Sigmoid colon (tissue), 7 donors: ENCODE results near the gene COX14. TPM values are rescaled to one million over a fixed set of nuclear protein-coding genes. Genes with fewer than 3 reads are reported as not detected.
A peak's percentile ranks its signal among the peaks of the same experiment; 100 is the strongest.

Experiments
- DNase-seq: peaks from one replicate; pipeline ENCODE4 v3.0.0-alpha.2; 2019
- H3K27ac ChIP-seq, 4 donors: fragments of 200-600 bp; sonication (generic); one replicate each; pipeline ENCODE4 v1.5.1; 2016 to 2019; ENCODE audit warnings: mild to moderate bottlenecking in 1 of 4
- H3K27me3 ChIP-seq, 3 donors: fragments of 200-600 bp; sonication (generic); one replicate each; pipeline ENCODE4 v1.5.1; 2019; ENCODE audit warnings: mild to moderate bottlenecking in 1 of 3
- H3K36me3 ChIP-seq, 4 donors: fragments of 200-600 bp; sonication (generic); one replicate each; pipeline ENCODE4 v1.5.1; 2016 to 2019
- H3K4me1 ChIP-seq, 4 donors: fragments of 200-600 bp; sonication (generic); one replicate each; pipeline ENCODE4 v1.5.1; 2017 to 2019
- H3K4me3 ChIP-seq, 4 donors: fragments of 200-600 bp; sonication (generic); one replicate each; pipeline ENCODE4 v1.5.1; 2017 to 2019; ENCODE audit warnings: mild to moderate bottlenecking in 2 of 4, moderate library complexity in 1 of 4
- H3K9me3 ChIP-seq, 4 donors: fragments of 200-600 bp in 3 of 4; sonication (generic) in 3 of 4; one replicate each; pipeline versions ENCODE4 v1.5.1 to v1.6.1; 2013 to 2019
- EP300 ChIP-seq, 4 donors: sonication (generic); formaldehyde crosslinking; IDR thresholded peaks; one replicate each; pipeline ENCODE4 v1.6.1; 2017; ENCODE audit warnings: antibody characterized with exemption in 4 of 4
- POLR2A ChIP-seq, 2 donors: fragments of 450-650 bp; IDR thresholded peaks; one replicate each; pipeline ENCODE4 v1.6.1; 2016; ENCODE audit warnings: antibody characterized with exemption in 2 of 2, mild to moderate bottlenecking in 2 of 2, moderate library complexity in 2 of 2
- POLR2AphosphoS5 ChIP-seq, 4 donors: sonication (generic); formaldehyde crosslinking; IDR thresholded peaks; one replicate each; pipeline ENCODE4 v1.6.1; 2017; ENCODE audit warnings: antibody characterized with exemption in 4 of 4
- WGBS, 2 donors: extraction: QIAGEN DNeasy Blood & Tissue Kit; methylation state at CpG; one replicate each; pipeline ENCODE4 v1.1.7; 2013; 5-methylcytosine and 5-hydroxymethylcytosine counted together
- intact Hi-C: fragments of 100-400 bp; cut with DNase I; formaldehyde crosslinking; loops from one replicate; pipeline ENCODE4 v1.15.1; 2023
- polyA plus RNA-seq, 3 donors: library from polyadenylated mRNA; stranded (reverse); fragments of 200-250 nt; gene quantifications; one replicate each; pipeline ENCODE4 v1.2.3, GENCODE V29; 2013
- total RNA-seq, 4 donors: library from RNA; depleted of rRNA; stranded (reverse); fragments of >200 nt; gene quantifications; one replicate each; pipeline ENCODE4 v1.1.0, GENCODE V29; 2016
- TF ChIP-seq, protein P1 (sequence below), 4 experiments: fragments of 450-650 bp in 3 of 4; fragments of 200-600 bp in 1 of 4; IDR thresholded peaks; one replicate each; pipeline ENCODE4 v1.5.1; 2016 to 2019; ENCODE audit warnings: antibody characterized with exemption in 4 of 4, mild to moderate bottlenecking in 3 of 4, moderate library complexity in 2 of 4
- donor health status: healthy with polysubstance abuse.
- donor health status: Bipolar disorder and iron deficiency.
- donor health status: healthy.

Gene COX14
- total and polyA plus RNA-seq, 7 donors: 87.8 to 266 (median 124) TPM

- H3K27me3 ChIP-seq: no peaks in the 10 kb centered on the region
- TF ChIP-seq EP300 (IDR thresholded peaks at IDR 0.05) (no peak), POLR2AphosphoS5 (IDR thresholded peaks at IDR 0.05) (no peak), POLR2A (IDR thresholded peaks at IDR 0.05) (no peak)
- TF ChIP-seq, protein P1, sequence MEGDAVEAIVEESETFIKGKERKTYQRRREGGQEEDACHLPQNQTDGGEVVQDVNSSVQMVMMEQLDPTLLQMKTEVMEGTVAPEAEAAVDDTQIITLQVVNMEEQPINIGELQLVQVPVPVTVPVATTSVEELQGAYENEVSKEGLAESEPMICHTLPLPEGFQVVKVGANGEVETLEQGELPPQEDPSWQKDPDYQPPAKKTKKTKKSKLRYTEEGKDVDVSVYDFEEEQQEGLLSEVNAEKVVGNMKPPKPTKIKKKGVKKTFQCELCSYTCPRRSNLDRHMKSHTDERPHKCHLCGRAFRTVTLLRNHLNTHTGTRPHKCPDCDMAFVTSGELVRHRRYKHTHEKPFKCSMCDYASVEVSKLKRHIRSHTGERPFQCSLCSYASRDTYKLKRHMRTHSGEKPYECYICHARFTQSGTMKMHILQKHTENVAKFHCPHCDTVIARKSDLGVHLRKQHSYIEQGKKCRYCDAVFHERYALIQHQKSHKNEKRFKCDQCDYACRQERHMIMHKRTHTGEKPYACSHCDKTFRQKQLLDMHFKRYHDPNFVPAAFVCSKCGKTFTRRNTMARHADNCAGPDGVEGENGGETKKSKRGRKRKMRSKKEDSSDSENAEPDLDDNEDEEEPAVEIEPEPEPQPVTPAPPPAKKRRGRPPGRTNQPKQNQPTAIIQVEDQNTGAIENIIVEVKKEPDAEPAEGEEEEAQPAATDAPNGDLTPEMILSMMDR (IDR thresholded peaks at IDR 0.05): no peak
- DNase-seq: peak; percentile 82
- no peak within 1 kb of the TSS for H3K4me3 ChIP-seq
- H3K9me3 ChIP-seq: no peaks in the 10 kb centered on the region
- 12 to 45% methylated on average over 13 of the region's 13 CpGs for WGBS, 2 donors
- peaks cover 0 to 17% (median 12%) of the 10 kb centered on the region in 4 donors for H3K4me1 ChIP-seq
- intact Hi-C loops: no loop called here
- H3K27ac ChIP-seq: peak within 1 kb of the TSS in 2 of 4 donors; percentile 21 to 34
- peaks cover 6 to 17% (median 11%) of the 10 kb centered on the region in 4 donors for H3K36me3 ChIP-seq
Measured at GRCh38 chr12:50103767-50104321, 8.2 kb upstream of the COX14 start, which contains the start of gene GPD1. TSS of gene GPD1 (plus strand) at chr12:50104008. CDS start at chr12:50104051, 43 bp downstream.

GRCh38 chr12:50104417-50105366 lies 7.3 kb upstream of the COX14 start:
- H3K27ac ChIP-seq: no peak overlapping the region
- H3K9me3 ChIP-seq: no peaks in the 10 kb centered on the region
- H3K4me3 ChIP-seq: no peak overlapping the region
- 61 to 80% methylated on average over 14 of the region's 14 CpGs for WGBS, 2 donors
- peak; percentile 87 for DNase-seq
- peaks cover 0 to 9% (median 3%) of the 10 kb centered on the region in 4 donors for H3K36me3 ChIP-seq
- H3K4me1 ChIP-seq: peaks cover 0 to 18% (median 13%) of the 10 kb centered on the region in 4 donors
- intact Hi-C loops: no loop called here
- no peaks in the 10 kb centered on the region for H3K27me3 ChIP-seq
- TF ChIP-seq POLR2A (IDR thresholded peaks at IDR 0.05) (no peak), POLR2AphosphoS5 (IDR thresholded peaks at IDR 0.05) (no peak), EP300 (IDR thresholded peaks at IDR 0.05) (no peak)
- TF ChIP-seq, protein P1 (IDR thresholded peaks at IDR 0.05): no peak

DNA sequence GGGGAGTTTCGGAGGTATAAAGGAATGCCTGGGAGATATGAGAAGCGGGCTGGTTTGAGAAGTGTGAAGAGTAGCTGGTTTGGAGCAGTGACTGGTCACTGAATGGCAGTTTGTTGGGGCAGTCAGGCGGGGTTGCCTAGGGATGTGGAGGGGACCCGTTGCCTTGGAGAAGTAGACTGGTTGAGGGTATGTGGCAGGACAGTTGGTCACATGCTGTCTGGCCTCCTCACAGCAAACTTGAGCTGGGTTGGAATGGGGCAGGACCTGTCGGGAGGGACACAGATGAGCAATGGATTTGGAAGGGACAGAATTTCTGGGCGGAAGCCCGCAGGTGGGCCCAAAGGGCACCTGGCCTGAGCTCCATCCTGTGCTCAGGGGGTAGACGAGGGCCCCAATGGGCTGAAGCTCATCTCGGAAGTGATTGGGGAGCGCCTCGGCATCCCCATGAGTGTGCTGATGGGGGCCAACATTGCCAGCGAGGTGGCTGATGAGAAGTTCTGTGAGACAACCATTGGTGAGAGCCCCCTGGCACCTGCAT lies 6.1 kb upstream of the COX14 start:
- intact Hi-C loops: no loop called here
- Histone ChIP-seq H3K4me3 (no peak overlapping the region), H3K4me1 (peaks cover 0 to 31% (median 19%) of the 10 kb centered on the region in 4 donors), H3K27ac (no peak overlapping the region), H3K9me3 (no peaks in the 10 kb centered on the region), H3K27me3 (no peaks in the 10 kb centered on the region), H3K36me3 (no peaks in the 10 kb centered on the region)
- peak; percentile 27 for DNase-seq
- TF ChIP-seq POLR2A (IDR thresholded peaks at IDR 0.05): no peak
- no peak for TF ChIP-seq POLR2AphosphoS5 (IDR thresholded peaks at IDR 0.05)
- TF ChIP-seq, protein P1 (IDR thresholded peaks at IDR 0.05): no peak
- TF ChIP-seq EP300 (IDR thresholded peaks at IDR 0.05): no peak
- WGBS, 2 donors: 96% methylated on average over 12 of the region's 12 CpGs

DNA sequence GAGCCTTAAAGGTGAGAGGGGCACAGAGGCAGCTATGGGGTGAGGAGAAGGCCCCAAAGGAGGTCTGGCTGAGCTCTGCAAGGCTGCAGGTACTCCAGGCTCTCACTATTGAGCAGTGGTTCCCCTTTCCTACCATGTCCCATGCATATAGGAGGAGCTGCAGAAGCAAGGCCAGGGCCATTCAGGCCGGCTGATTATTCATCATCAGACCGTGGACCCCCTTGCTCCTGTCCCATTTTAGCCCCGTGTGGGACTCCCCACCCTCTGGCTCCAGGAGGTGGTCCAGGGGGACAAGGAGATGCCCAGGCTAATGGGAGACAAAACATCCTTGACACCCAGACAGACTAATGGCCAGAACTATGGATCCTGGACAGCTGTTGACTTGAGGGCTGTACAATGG lies 5.1 kb upstream of the COX14 start:
- TF ChIP-seq POLR2A (IDR thresholded peaks at IDR 0.05): no peak
- Histone ChIP-seq H3K4me1 (peaks cover 0 to 36% (median 24%) of the 10 kb centered on the region in 4 donors), H3K9me3 (no peaks in the 10 kb centered on the region), H3K36me3 (no peaks in the 10 kb centered on the region), H3K27ac (no peak overlapping the region), H3K27me3 (no peaks in the 10 kb centered on the region), H3K4me3 (no peak overlapping the region)
- intact Hi-C loops: no loop called here
- peak; percentile 37 for DNase-seq
- WGBS, 2 donors: 82 to 90% methylated on average over 3 of the region's 3 CpGs
